IPS-18c (cell line): ENCODE measurements around the gene BRD9.

Experiments
- H3K4me3 ChIP-seq: 2 replicates; pipeline ENCODE4 v1.7.0; 2013; ENCODE audit warnings: low read depth, mild to moderate bottlenecking, low read length, moderate library complexity; ENCODE audit not compliant: insufficient read depth
- H3K9me3 ChIP-seq: one replicate; pipeline ENCODE4 v1.6.1; 2013; ENCODE audit warnings: mild to moderate bottlenecking, low read length, moderate library complexity; ENCODE audit not compliant: control insufficient read depth, insufficient read depth

The BRD9 gene

DNA sequence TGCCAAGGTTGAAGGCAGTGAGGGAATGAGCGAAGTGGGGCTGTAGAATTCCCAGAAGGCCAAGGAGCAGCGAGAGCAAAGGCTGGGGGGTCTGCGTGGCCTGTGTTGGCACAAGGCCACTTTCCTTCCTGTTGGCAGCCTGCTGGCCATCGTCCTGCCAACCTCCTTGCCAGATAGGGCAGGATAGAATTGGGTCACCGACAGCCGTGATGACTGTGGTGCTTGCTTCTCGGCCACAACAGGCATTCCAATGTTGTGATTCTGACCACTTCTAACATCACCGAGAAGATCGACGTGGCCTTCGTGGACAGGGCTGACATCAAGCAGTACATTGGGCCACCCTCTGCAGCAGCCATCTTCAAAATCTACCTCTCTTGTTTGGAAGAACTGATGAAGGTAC, 19.0 kb upstream of the BRD9 start:
- Histone ChIP-seq H3K4me3 (no peak overlapping the region), H3K9me3 (no peaks in the 10 kb centered on the region)

DNA sequence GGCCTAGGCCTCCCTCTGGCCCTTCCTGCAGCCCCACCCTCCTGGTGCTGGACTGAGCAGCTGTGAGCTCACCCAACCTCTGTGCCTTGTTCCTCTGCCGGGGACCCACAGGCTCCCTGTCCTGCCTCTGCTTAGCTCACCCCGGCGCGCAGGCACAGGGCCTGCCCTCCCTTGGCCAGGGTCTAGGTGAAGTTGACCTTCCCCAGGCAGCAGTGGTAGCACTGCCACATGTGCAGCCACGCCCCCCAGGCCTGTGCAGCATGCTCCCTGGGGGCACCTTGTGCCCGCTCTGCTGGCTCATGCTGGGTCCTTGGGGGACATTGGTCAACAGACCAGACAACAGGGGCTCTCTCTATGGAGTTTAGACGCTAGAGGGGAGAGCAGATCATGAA, 18.2 kb upstream of the BRD9 start:
- Histone ChIP-seq H3K9me3 (no peaks in the 10 kb centered on the region), H3K4me3 (no peak overlapping the region)

DNA sequence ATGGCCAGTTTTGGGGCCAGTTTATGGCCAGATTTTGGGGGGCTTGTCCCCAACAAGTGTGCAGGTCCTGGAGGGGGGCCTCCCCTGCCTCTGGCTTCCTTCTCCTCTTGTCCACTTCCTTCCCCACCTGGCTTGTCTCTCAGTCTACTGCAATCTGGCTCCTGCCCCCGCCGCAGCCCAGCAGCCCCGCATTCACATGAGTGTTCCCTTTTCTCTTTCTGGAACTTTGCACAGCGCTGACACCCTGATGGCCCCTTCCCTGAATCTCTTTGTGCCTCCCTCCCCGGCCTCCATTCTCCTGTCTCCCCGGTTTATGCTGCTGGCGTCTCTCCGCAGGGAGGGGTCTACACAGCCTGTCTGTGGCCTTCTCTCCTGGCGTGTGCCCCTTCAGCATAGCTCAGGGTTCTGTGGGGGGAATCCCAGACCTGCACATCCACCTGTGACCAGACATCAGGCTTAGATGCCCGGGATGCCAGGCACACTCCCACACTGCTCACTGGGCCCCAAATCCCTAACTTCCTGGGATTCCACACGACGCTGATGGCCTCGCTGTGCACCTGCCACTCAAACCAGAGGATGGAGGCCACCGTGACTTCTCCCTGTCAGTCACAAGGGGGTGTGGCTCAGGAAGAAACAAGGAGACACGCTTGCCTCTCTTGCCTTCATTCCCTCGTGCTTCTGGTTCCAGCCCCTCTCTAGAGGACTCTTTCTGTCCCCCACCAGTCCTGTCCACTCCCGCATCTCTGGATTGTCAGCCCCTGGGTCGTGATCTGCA, 17.6 kb upstream of the BRD9 start:
- Histone ChIP-seq H3K4me3 (no peak overlapping the region), H3K9me3 (no peaks in the 10 kb centered on the region)

DNA sequence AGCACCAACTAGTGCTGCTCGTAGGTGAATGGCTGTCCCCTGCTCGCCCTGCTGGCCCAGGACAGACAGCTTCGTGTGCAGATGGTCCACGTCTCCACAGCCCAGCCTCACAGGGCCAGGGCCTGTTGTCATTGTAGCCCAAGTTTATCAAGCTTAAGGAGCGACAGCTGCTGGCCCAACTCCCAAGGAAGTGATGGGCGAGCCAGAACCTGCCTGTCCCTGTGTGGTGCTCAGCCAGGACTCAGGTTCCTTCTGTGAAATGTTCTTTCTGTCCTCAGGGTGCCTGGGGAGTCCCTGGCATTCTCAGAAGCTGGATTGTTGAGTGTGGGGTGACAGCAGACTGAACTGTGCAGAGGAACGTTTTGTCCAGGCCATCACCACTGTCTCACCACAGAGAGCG, 16.5 kb upstream of the BRD9 start:
- H3K9me3 ChIP-seq = no peaks in the 10 kb centered on the region
- H3K4me3 ChIP-seq = no peak overlapping the region

DNA sequence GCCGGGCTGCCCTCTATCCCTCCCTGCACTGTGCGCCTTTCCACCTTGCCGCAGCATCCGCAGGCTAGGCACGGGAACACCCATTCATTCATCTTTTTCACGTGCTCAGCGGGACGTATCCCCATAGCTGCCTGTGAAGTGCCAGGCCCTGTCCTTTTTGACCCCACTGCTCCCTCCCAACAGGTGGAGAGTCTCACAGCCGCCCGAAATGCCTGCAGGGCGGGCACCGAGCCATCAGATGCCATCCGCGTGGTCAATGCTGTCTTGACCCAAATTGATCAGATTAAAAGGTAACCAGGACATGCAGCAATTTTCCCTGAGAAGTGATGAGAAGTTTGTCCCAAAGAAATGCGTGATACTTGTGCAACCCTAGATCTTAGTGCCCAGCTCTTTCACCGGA, 15.6 kb upstream of the BRD9 start:
- H3K9me3 ChIP-seq = no peaks in the 10 kb centered on the region
- no peak overlapping the region for H3K4me3 ChIP-seq

DNA sequence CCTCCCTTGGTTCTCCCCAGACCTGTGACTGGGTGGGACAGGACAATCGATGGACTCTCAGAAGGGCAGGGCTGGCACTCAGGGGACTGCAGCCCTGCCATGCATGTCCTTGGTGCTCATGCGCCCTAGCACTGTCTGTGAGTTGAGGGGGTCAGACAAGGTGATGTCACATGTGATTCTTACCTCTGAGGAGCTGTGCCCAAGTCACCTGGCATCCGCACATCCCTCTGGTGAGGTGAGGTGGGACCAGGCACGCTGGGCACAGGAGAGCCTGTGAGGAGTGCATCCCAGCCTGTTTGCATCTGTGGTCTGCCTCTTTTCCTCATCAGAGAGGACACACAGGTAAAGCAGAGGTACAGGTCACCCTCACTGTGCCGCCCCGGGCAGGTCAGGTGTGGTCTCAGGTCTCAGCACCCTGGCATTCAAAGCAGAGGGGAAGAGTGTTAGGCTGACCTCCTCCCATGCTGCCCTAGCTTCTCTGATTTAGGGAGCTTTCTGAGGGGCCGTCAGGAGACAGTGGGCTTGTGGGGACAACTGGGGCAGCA, 14.8 kb upstream of the BRD9 start:
- Histone ChIP-seq H3K4me3 (no peak overlapping the region), H3K9me3 (no peaks in the 10 kb centered on the region)

DNA sequence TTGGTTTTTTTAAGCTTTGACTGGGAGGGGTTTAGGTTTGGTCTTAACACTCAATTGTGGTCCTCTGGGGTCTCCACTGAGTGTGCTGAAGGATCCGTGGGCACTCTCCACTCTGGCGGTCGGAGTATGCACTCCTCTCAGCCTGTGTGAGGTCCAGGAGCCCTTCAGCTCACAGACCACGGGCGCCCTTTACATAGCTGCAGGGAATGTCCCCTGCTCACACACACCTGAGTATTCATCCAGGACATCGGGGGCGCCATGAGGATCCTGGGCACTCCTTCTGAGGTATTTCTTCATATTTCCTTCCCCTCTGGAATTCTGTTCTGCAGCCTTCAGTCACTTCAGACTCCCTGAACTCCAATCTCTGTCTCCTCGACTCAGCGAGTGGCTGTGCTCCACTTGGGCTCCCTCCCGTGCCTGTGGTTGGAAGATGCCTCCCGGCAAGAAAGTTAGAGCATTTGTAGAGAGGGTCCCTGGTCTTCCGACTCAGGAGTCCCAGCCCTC, 12.6 kb upstream of the BRD9 start:
- H3K4me3 ChIP-seq = no peak overlapping the region
- no peaks in the 10 kb centered on the region for H3K9me3 ChIP-seq

DNA sequence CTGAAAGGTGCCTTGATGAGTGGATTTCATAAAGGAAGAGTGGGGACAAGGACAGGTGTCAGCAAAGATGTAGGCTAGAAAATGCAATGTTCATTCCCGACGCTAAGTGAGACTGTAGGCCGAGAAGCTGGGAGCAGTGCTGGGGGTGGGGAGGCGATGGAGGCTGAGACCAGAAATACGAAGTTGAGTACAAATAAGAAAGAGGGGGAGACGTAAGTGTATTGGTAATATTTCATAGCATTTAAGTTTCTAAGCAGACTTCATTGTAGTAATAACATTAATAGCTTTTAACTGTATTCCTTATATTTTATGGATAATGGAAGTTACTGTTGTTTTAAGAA, 11.1 kb upstream of the BRD9 start:
- Histone ChIP-seq H3K4me3 (no peak overlapping the region), H3K9me3 (no peaks in the 10 kb centered on the region)

DNA sequence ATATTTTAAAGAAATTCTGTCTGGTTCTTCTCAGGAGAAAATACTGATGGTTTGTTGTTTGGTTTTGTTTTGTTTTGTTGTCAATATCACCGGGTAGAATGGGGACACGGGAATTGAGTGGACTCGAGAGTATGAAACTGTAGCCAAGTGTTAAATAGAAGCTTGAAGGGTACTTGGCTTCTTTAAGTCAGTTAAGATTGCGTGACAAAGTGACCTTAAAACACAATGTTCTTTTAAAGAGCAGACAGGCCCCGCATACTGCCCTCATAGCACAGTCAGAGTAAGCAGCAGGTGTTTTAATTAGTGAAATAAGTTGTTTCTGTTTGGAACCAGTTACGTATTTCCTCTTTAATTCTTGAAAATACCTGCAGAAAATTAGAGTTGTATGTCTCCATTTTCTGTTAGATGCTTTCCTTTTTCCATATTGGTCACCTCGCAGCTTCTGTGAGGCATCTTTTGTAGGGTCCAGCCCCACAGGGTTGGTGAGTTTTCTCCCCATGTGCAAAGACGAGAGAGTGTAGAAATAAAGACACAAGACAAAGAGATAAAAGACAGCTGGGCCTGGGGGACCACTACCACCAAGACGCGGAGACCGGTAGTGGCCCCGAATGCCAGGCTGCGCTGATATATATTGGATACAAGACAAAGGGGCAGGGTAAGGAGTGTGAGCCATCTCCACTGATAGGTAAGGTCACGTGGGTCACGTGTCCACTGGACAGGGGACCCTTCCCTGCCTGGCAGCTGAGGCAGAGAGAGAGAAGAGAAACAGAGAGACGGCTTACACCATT, 9.7 kb upstream of the BRD9 start:
- Histone ChIP-seq H3K9me3 (no peaks in the 10 kb centered on the region), H3K4me3 (no peak overlapping the region)

DNA sequence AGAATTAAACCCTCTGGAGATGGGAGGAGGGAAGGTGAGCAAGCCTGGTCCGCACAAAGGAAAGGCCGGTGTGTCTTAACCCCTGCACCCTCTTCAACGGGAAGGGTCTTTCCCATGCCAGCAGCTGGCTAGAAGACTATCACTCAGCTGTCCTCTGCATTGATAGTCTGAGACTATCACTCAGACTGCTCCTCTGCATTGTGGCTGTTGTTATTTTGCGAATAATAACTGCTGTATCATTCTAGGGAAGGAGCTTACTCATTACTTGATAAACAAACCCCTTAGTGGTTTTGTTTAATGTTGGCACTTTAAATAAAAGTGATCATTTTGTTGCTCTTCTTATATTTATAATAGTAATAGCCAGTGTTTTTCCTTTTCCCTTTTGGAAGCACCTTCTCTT, 8.2 kb upstream of the BRD9 start:
- Histone ChIP-seq H3K4me3 (no peak overlapping the region), H3K9me3 (no peaks in the 10 kb centered on the region)

DNA sequence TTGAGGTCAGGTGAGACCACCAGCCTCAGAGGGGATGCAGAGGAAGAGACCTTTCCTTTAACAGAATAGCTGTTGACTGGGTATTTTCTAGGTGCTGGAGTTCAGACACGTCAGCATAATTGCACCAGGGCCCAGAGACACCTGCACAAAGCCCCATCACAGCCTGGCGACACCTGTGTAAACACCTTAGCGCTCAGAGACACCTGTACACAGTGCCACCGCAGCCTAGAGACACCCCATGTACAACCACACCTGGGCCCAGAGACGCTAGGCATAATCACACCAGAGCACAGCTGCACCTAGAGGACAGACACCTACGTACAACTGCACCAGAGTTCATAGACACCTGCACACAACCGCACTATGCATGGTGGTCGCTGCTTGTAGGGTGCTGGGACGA, 1.1 kb upstream of the BRD9 start:
- Histone ChIP-seq H3K9me3 (no peaks in the 10 kb centered on the region), H3K4me3 (peak overlapping the region; percentile 96)

DNA sequence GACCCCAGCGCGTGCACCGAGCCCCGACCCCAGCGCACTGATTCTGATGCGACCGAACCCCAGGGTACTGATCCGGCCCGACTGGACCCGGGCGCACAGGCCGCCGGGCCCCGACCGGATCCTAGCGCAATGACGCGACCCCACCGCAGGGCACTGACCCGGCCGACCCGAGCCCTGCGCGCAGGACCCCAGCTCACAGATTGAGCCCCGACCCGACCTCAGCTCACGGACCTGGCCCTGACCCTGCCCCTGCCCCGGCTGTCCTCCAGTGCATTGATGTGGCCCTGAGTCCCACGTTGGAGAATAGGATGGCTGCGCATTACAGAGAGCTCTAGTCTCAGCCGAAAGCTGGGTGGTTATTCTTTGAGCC, 521 bp upstream of the BRD9 start:
- H3K4me3 ChIP-seq = peak overlapping the region; percentile 96
- H3K9me3 ChIP-seq = no peaks in the 10 kb centered on the region

DNA sequence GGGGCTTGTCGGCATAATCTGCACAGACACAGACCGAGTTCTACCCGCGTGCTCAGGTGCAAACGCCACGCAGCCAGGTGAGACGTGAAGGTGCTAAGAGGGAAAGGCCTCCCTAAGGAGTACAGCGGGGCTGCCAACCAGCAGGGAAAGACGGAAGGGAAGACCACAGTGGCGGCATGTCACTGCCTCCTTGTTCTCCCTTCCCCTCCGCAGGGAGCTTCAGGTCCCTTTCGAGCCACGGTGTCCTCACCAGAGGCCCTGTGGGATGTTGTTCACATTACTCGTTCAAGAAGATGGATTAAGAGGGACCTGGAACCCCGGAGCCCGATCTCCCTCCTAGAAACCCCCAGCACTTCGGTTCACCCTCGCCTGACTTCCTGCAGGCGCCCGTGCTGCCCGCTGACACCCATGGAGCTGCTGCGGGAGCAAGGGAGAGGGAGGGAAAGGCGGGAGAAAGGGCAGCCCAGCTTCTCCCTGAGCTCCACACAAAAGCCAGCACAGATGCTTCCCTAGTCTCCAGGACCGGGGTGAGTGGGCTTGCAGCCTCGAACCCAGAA, 686 bp downstream of the BRD9 start:
- no peaks in the 10 kb centered on the region for H3K9me3 ChIP-seq
- H3K4me3 ChIP-seq = peak overlapping the region; percentile 96

DNA sequence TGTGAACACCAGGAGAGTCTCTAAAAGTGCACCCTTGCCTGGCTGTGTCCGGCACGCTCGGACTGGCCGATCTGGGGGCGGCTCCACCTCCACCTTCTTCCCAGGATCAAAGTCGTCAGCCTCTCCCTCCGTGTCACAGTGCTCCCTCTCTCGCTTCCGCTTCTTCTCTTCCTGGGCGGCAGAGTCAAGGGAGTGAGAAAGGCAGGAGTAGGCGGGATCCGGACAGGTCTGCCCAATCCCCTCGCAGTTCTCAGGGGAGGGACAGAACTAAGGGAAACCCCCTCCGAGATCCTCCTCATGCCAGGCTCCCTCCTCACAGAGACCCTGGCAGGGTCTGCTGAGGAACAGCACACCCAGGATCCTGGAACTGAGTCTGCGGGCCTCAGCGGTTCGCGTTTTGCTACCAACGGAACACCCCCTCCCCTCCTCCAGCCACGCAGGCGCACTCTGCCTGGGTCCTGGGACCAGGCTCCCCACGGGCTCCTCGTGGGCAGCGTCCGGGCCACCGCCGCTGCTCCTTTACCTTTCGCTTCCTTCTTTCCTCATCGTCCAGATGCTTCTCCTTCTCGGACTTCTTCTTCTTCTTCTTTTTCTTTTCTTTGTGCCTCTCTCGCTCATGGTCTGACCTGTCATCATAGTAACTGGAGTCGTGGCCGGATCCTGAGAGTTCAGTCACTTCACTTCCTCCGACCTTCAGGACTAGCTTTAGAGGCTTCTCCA, 1.3 kb downstream of the BRD9 start:
- H3K9me3 ChIP-seq = no peaks in the 10 kb centered on the region
- H3K4me3 ChIP-seq = peak overlapping the region; percentile 96

DNA sequence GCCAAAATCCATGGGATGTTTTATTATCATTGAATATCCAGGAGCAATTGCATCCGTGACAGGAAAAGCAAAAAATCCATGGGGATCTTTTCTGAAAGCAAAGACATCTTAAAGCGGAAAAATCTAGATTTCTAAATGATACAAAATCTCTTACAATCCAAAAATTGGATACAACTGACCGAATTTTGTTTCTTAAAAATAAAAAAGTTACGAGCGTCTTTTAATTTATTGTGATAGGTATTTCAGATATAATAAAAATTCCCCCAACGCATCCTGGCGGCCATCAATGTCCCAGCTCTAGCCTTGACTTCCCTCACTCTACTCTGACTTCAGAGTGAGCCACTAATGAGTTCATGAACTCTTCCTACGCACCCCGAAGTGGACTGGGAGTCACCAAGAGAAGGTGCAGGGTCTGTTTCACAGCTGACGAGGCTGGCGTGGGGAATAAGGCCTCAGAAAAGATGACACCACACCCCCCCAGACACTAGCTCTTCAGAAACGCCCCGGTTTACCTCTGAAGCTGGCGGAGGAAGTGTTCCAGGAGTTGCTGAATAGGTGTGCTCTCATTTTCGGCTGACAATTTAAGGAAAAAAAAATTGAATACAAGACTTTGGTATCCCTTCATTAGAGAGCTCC, 3.4 kb downstream of the BRD9 start:
- no peak overlapping the region for H3K4me3 ChIP-seq
- no peaks in the 10 kb centered on the region for H3K9me3 ChIP-seq

DNA sequence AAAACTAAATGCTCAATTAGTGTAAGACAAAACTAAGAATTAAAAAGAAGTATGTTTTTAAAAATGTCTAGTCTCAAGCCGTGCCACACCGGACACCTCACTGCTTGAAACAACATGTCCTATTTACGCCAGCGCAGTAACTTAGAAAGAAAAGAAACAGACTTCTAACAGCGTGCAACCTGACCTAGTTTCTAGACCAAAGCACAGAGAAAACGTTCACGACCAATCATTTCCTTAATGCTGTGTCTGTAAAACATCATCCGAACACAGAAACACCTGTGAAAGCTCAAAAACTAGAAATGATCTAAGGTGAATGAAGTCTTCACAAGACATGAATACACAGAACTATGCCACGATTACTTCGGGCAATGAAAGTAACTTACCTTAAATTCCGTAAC, 4.0 kb downstream of the BRD9 start:
- H3K4me3 ChIP-seq = no peak overlapping the region
- H3K9me3 ChIP-seq = no peaks in the 10 kb centered on the region

DNA sequence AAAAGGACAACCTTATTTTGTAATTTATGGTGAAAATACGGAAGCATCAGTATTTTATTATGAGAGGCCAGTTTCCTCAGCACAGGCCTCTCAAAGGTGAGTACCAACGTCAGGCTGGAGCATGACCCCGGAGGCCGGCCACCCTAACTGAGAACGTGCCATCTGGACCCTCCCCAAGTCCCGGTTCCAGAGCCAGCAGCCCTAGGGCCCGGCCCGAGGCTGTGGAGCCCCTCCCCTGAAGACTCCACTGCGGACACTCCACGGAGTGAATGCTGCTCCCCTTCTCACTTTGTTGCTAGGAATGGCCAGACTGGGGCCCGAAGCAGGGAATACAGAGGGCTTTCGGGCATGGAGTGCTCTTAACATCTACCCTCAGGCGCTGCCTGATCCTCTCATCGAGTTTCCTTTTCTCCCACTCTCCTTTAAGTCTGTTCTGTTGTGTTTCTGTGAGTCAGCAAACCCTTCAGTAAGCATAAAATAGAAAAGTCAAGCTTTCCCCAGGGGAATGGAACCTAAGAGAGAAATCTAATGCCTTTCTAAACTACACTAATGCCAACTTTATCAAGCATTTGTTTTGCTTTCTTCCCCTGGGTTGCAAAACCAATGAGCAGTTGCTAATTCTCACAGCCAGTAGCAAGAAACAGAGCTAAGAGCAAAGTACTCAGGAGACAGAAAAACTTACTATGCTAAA, 4.5 kb downstream of the BRD9 start:
- no peak overlapping the region for H3K4me3 ChIP-seq
- no peaks in the 10 kb centered on the region for H3K9me3 ChIP-seq
